IMR-90 (cell line): ENCODE measurements around the gene CD38. TPM values are rescaled to one million over a fixed set of nuclear protein-coding genes. Genes with fewer than 3 reads are reported as not detected.

ENCODE experiments used
- ATAC-seq: fragments of 200-7000 bp; cut with Tn5 transposase; 2 replicates; pipeline ENCODE4 v1.9.1; 2020; ENCODE audit warnings: low read depth, mild to moderate bottlenecking, moderate library complexity
- BruUV-seq: library from RNA; stranded (reverse); fragments of 400-500 nt; replicated peaks from 2 replicates; lab custom pipeline; 2021; lab: Mats Ljungman, UMichigan
- CTCF ChIA-PET: fragments of 300-600 bp; formaldehyde crosslinking; extraction: SDS; loops from one replicate; lab custom pipeline; 2021; ENCODE audit warnings: antibody characterized with exemption; lab: Yijun Ruan, JAX
- POLR2A ChIA-PET: fragments of 300-600 bp; sonication (Branson Sonifier 250); formaldehyde crosslinking; loops from one replicate; lab custom pipeline; 2022; ENCODE audit warnings: antibody characterized with exemption; ENCODE audit not compliant: unreplicated experiment; lab: Charles Lee
- DNase-seq: peaks from one replicate; pipeline ENCODE4 v3.0.0; 2013
- H2AFZ ChIP-seq: replicated peaks from 2 replicates; pipeline ENCODE3; 2013; ENCODE audit warnings: low read length, mild to moderate bottlenecking; ENCODE audit not compliant: poor library complexity
- H2AK5ac ChIP-seq: 2 replicates; pipeline ENCODE4 v1.6.1; 2013; ENCODE audit warnings: low read depth, low read length, inconsistent platforms
- H2AK9ac ChIP-seq: replicated peaks from 2 replicates; pipeline ENCODE3; 2013; ENCODE audit warnings: mild to moderate bottlenecking, low read depth, low read length, moderate library complexity; ENCODE audit not compliant: poor library complexity
- H2BK120ac ChIP-seq: 2 replicates; pipeline ENCODE4 v1.6.1; 2013; ENCODE audit warnings: low read depth, low read length, inconsistent platforms
- H2BK15ac ChIP-seq: 3 replicates; pipeline ENCODE4 v1.6.1; 2013; ENCODE audit warnings: low read depth, low read length, inconsistent platforms
- H2BK20ac ChIP-seq: 2 replicates; pipeline ENCODE4 v1.6.1; 2013; ENCODE audit warnings: low read depth, mild to moderate bottlenecking, inconsistent platforms, low read length, moderate library complexity
- H2BK5ac ChIP-seq: 2 replicates; pipeline ENCODE4 v1.6.1; 2013; ENCODE audit warnings: mild to moderate bottlenecking, low read depth, low read length, inconsistent platforms; ENCODE audit not compliant: poor library complexity, severe bottlenecking
- H3K14ac ChIP-seq: replicated peaks from 2 replicates; pipeline ENCODE4 v1.6.1; 2013; ENCODE audit warnings: low read depth, low read length, inconsistent platforms
- H3K18ac ChIP-seq: 2 replicates; pipeline ENCODE4 v1.6.1; 2013; ENCODE audit warnings: low read depth, low read length, control low read depth
- H3K23ac ChIP-seq: 2 replicates; pipeline ENCODE4 v1.6.1; 2013; ENCODE audit warnings: low read depth, low read length, inconsistent platforms
- H3K27ac ChIP-seq: 2 replicates; pipeline ENCODE4 v1.5.1; 2013; ENCODE audit warnings: mild to moderate bottlenecking, control low read depth, low read length; ENCODE audit not compliant: insufficient read depth
- H3K27me3 ChIP-seq: 2 replicates; pipeline ENCODE4 v1.6.1; 2013; ENCODE audit warnings: low read length; ENCODE audit not compliant: control insufficient read depth, insufficient read depth
- H3K36me3 ChIP-seq: 2 replicates; pipeline ENCODE4 v1.6.1; 2013; ENCODE audit warnings: low read length, mixed read lengths; ENCODE audit not compliant: control insufficient read depth, insufficient read depth
- H3K4ac ChIP-seq: 2 replicates; pipeline ENCODE4 v1.6.1; 2013; ENCODE audit warnings: low read depth, low read length, inconsistent platforms
- H3K4me1 ChIP-seq: 2 replicates; pipeline ENCODE4 v1.6.1; 2013; ENCODE audit warnings: low read length, mixed read lengths; ENCODE audit not compliant: control insufficient read depth, insufficient read depth
- H3K4me2 ChIP-seq: 2 replicates; pipeline ENCODE4 v1.6.1; 2013; ENCODE audit warnings: low read depth, mild to moderate bottlenecking, control low read depth, low read length, moderate library complexity
- H3K4me3 ChIP-seq: 2 replicates; pipeline ENCODE4 v1.5.1; 2013; ENCODE audit warnings: low read depth, mild to moderate bottlenecking, control low read depth, low read length, moderate library complexity; ENCODE audit not compliant: insufficient read depth
- H3K56ac ChIP-seq: 2 replicates; pipeline ENCODE4 v1.6.1; 2013; ENCODE audit warnings: low read length, inconsistent platforms; ENCODE audit not compliant: insufficient read depth; ENCODE audit errors: extremely low read depth
- H3K79me1 ChIP-seq, 2 experiments: 2 replicates each; pipeline ENCODE4 v1.6.1; 2013; ENCODE audit warnings: low read length in 2 of 2, inconsistent platforms in 1 of 2, low read depth in 1 of 2
- H3K9ac ChIP-seq: 2 replicates; pipeline ENCODE4 v1.6.1; 2013; ENCODE audit warnings: low read depth, low read length, control low read depth
- H3K9me1 ChIP-seq: 2 replicates; pipeline ENCODE4 v1.6.1; 2013; ENCODE audit warnings: low read length, inconsistent platforms; ENCODE audit not compliant: insufficient read depth
- H3K9me3 ChIP-seq: 2 replicates; pipeline ENCODE4 v1.6.1; 2013; ENCODE audit warnings: low read length; ENCODE audit not compliant: control insufficient read depth, insufficient read depth
- H4K20me1 ChIP-seq: 2 replicates; pipeline ENCODE4 v1.6.1; 2013; ENCODE audit warnings: low read length, inconsistent platforms; ENCODE audit not compliant: insufficient read depth
- H4K5ac ChIP-seq: 2 replicates; pipeline ENCODE4 v1.6.1; 2013; ENCODE audit warnings: mild to moderate bottlenecking, low read depth, low read length, control low read depth
- H4K8ac ChIP-seq, 2 experiments: 2 replicates each; pipeline ENCODE4 v1.6.1; 2013; ENCODE audit warnings: low read depth in 2 of 2, low read length in 2 of 2, control low read depth in 1 of 2, inconsistent platforms in 1 of 2
- H4K91ac ChIP-seq: 2 replicates; pipeline ENCODE4 v1.6.1; 2013; ENCODE audit warnings: low read depth, low read length, inconsistent platforms; ENCODE audit not compliant: insufficient read depth
- MAZ ChIP-seq: IDR thresholded peaks from 2 replicates; pipeline ENCODE4 v1.6.1; 2012; ENCODE audit warnings: low read depth, mild to moderate bottlenecking, low read length, improper control_type of control experiment, moderate library complexity, borderline replicate concordance
- NFE2L2 ChIP-seq: fragments of 150-350 bp; IDR thresholded peaks from 2 replicates; pipeline ENCODE4 v1.6.1; 2016; ENCODE audit warnings: low read depth, mild to moderate bottlenecking, low read length
- WGBS, 2 experiments: methylation state at CpG; one replicate each; pipeline versions ENCODE4 v1.1.5 to v1.1.7; 2013; ENCODE audit warnings: missing lambda C conversion rate in 2 of 2; ENCODE audit not compliant: insufficient read length in 1 of 2; ENCODE audit errors: extremely low coverage in 2 of 2; 5-methylcytosine and 5-hydroxymethylcytosine counted together
- dilution Hi-C: fragments of 300-500 bp; cut with HindIII; formaldehyde crosslinking; loops from one replicate; pipeline ENCODE4 v1.14.3; 2018; ENCODE audit warnings: low sequenced_read_pairs; ENCODE audit not compliant: unreplicated experiment
- in situ Hi-C: fragments of 300-500 bp; cut with MboI; formaldehyde crosslinking; loops from 3 replicates; pipeline ENCODE4 v1.14.3; 2019; ENCODE audit warnings: low sequenced_read_pairs, inconsistent platforms, mixed read lengths
- intact Hi-C: fragments of 100-400 bp; cut with micrococcal nuclease; formaldehyde crosslinking; loops from 2 replicates; pipeline ENCODE4 v1.10.0; 2022
- polyA plus RNA-seq, 3 experiments: library from polyadenylated mRNA; depleted of rRNA; stranded (reverse); fragments of >200 nt; gene quantifications; 2 replicates each; pipeline ENCODE4 v1.2.3, GENCODE V29; 2012; ENCODE audit warnings: low replicate concordance in 1 of 3
- total RNA-seq: library from RNA; depleted of rRNA; stranded (reverse); fragments of >200 nt; gene quantifications from 2 replicates; pipeline ENCODE4 v1.2.3, GENCODE V29; 2012

Gene CD38
- total and polyA plus RNA-seq, 2 of the 4 experiments (the other 2 are of a cell fraction), result not detected

DNA sequence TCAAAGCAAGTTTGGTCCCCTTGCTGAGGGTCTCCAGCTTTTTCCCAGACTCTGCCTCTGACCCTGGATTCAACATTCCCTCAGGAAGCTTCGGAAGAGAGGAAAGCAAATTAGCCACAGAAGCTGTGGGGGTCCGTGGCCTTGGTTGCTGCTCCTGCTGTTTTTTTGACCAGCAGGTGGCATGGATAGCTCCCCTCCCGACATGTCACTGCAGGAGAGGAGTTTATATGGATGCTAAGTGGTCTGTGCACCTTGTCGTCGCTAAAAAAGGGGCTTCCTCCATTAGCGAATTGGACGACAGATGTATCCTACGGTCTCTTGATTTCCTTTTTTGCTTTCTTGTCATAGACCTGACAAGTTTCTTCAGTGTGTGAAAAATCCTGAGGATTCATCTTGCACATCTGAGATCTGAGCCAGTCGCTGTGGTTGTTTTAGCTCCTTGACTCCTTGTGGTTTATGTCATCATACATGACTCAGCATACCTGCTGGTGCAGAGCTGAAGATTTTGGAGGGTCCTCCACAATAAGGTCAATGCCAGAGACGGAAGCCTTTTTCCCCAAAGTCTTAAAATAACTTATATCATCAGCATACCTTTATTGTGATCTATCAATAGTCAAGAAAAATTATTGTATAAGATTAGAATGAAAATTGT is 70.2 kb downstream of the CD38 start:
- H3K14ac ChIP-seq, result no peak overlapping the region
- H3K4ac ChIP-seq, result no peak overlapping the region
- no peaks in the 10 kb centered on the region for H3K79me1 ChIP-seq
- H3K4me1 ChIP-seq, result no peaks in the 10 kb centered on the region
- H2BK5ac ChIP-seq, result no peak overlapping the region
- ChIA-PET CTCF (interaction anchor here (0.5 to 1.9 kb wide), 2 partner anchors 43 to 1230 kb away, joined by 3 to 6 read pairs; no protein-coding TSS in a partner anchor), POLR2A (interaction anchor here (0.7 kb wide), 1 partner anchor 769 kb away, joined by 3 read pairs; no protein-coding TSS in a partner anchor)
- H2AFZ ChIP-seq, result no peak overlapping the region
- H3K4me2 ChIP-seq, result no peak overlapping the region
- no peak overlapping the region for H3K9ac ChIP-seq
- no peak overlapping the region for H3K27ac ChIP-seq
- BruUV-seq, result no TSS peak
- no peak overlapping the region for H3K4me3 ChIP-seq
- WGBS, 2 experiments, result 90% methylated on average over 4 of the region's 10 CpGs; no CpG with 5 or more reads in 1 of the 2 experiments
- no peaks in the 10 kb centered on the region for H4K20me1 ChIP-seq
- in situ Hi-C loops, result no loop called here
- H4K8ac ChIP-seq, result no peak overlapping the region
- ATAC-seq (no peak), DNase-seq (no peak)
- H2AK5ac ChIP-seq, result no peak overlapping the region
- H3K27me3 ChIP-seq, result peaks cover 9% of the 10 kb centered on the region
- H3K18ac ChIP-seq, result no peak overlapping the region
- no peak overlapping the region for H3K56ac ChIP-seq
- H3K23ac ChIP-seq, result no peak overlapping the region
- no peak overlapping the region for H2BK120ac ChIP-seq
- no peak overlapping the region for H2BK15ac ChIP-seq
- no peak overlapping the region for H2AK9ac ChIP-seq
- H4K91ac ChIP-seq, result no peak overlapping the region
- no peaks in the 10 kb centered on the region for H3K9me1 ChIP-seq
- H3K36me3 ChIP-seq, result no peaks in the 10 kb centered on the region
- no peak overlapping the region for H4K5ac ChIP-seq
- TF ChIP-seq NFE2L2 (peak; percentile 41; the same call in 1 of the 2 replicates), MAZ (no peak)
- dilution Hi-C loops, result no loop called here
- H3K9me3 ChIP-seq, result no peaks in the 10 kb centered on the region
- H2BK20ac ChIP-seq, result no peak overlapping the region
- intact Hi-C loops, result no loop called here
